GM18861 (cell line): ENCODE data around the gene CLEC16A.

Source experiments
- ATAC-seq: cut with Tn5 transposase; IDR thresholded peaks from one replicate; pipeline ENCODE4 v1.9.1; 2021; ENCODE audit not compliant: unreplicated experiment

CLEC16A gene

DNA sequence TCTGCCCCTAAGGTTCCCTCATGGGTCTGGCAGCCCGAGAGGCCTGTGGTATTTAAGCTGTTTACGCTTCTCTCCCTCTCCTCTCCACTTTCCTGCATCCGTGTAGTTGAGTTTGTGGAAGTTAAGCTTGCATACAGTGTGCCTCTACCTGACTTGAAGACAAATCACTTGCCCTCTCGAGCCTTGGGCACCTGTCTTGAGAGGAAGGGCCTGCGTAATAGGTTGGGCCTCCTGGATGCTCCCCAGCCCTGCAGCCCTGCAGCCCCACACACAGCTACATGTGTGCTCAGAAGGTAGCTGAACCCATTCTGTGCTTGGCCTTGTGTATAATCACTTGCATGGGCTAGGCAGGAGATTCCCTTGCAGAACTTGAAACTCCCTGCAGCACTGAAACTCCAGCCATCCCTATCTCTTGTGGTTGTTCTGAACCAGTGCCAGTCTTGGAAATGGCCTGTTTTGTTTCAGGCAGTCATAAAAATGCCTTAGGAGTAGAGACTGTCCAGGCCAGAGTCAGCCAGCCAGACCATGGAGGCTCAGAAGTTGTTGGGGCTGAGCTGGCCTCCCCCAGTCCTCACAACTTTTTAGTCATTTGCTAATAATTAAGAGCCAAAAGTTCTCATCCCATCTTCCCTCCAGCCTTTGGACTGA, 134.6 kb downstream of the CLEC16A start:
- ATAC-seq, result no peak

DNA sequence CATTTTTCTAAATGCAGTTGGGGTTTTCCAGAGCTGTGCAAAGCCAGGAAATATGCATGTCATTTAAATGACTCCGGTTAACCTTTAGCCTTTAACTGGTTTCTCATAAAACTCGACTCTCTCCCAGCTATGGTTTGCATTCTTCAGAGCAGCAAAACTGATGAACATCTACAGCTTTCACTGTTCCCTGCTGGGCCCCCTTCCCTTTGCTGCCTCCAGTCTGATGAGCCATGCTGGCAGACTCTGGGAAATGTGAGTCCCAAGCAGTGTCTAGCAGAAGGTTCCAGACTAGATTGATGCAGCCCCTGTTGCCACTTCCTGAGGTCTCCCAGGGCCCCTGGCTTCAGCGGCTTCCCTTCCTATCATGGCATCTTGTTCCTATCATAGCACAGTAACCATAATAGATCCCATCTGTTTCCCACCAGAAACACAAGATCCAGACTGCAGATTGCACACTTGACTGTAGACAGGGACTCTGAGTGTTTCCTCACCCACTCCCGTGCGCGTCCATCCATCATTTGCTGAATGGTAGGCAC, 135.4 kb downstream of the CLEC16A start:
- no peak for ATAC-seq

DNA sequence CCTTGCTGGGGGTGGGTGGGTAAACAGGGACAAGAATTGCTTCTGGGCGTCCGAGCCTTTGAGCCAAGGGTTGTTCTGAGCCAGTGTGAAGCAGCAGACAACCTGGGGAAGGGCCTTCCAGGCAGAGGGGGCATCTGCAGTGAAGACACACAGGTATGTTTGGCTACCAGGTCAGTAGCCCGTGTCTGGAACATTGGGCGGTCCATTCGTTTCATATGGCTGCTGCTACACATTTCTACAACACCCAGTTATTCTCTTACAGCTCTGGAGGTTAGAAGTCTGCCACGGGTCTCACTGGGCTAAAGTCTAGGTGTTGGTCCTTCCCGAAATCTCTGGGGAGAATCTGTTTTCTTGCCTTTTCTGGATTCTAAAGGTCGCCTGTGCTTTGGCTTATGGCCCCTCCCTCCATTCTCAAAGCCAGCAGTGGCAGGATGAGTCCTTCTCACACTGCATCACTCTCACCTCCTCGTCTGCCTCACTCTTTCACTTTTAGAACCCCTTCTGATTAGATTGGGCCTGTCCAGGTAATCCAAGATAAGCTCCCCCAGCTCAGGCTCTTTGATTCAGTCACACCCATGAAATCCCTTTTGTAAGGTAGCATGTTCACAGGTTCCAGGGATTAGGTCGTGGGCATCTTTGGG, 136.1 kb downstream of the CLEC16A start:
- ATAC-seq, result no peak

DNA sequence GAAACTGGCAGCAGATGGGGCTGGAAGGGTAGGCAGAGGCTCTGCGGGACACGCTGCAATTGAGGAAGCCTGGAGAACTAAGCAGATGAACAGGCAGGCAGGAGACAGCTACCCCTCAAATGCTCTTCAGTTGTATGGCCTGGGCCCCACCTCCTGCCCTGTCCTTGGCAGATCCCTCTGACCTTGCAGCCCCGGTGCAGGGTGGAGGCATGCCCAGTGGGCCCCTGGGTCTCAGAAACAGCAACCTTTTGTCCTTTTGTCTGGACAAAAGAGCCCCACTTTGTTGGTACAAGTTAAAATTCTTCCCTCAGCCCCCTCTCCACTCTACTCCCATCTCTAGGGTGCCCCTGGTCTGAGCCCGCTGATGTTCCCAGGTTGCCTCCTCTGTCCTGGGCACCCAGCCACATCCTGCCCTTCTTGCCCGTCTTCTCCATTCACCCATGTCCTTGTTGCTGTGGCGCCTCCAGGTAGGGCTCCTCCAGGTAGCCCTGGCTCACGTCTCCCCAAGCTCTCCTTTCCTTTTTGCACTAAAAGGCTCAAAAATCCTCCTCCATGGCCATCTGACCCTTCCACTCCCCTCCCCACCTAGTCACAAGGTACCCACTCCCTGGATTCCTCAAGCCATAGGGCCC, 136.8 kb downstream of the CLEC16A start:
- ATAC-seq, result no peak

DNA sequence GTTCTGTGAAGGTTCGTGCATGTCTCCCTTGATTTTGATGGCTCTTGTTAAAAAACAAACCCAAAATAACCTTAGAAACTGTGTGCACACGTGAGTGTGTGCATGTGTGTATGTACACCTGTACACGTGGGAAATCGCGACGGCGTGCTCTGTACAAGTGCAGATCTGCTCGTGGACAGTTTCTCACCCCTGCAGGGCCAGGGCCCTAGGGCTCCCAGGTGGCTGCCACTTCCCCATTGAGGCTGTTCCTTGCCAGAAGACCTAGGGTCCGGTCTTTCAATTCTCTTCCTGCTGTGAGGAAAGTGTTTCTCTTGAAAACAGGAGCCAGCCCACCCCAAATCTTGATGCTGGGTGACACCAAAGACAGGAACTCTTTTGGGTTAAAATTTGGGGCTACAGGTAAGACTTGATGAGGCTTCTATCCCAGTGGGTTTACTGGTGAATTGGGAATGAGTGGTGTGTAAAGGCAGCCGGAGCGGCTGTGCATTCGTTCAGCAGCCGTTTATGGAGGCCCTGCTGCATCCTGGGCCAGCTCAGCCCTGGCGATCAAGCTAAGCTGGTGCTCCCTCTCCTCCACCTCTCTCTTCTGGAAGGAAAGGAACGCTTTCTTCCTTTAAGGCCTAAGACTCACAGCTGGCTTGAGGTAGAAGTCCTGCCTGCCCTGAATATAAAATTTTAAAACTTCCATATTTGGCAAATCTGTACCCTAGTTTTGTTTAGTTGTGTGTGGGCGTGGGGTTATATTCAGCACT, 137.9 kb downstream of the CLEC16A start:
- no peak for ATAC-seq

DNA sequence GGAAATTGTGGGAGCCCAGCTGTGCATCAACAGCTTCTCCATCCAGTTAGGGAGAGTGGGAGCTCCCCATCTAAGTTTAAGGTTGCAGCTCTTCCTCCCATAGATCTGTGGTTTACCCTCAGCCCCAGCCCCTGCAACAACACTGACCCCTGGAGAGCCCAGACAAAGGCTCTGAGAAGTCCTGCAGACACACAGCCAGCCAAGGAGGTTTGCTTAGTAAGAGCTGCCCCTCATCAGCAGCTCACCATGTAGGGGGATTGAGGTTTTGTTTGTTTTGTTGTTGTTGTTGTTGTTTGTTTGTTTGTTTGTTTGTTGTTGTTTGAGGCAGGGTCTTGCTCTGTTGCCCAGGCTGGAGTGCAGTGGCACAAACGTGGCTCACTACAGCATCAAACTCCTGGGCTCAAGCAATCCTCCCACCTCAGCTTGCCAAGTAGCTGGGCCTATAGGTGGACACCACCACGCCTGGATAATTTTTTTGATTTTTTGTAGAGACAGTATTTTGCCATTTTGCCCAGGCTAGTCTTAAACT, 138.6 kb downstream of the CLEC16A start:
- ATAC-seq, result no peak

DNA sequence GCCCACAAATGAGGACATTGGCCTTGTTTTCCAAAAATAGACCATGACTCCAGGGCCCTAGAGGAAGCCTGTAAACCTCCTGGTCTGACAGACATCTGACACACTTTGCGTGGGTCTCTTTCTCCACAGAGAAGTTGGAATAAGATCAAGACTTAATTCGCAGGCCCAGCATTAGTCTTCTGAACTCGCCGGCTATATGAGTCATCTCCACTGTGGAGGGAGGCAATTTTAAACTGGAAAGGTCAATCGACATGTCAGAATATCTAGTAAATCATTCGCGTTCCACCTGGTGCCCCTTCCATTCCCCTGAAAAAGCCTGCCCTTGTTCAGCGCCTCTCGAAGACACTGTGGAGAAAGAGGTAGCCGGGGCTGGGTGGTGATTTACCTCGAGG, 140.1 kb downstream of the CLEC16A start:
- no peak for ATAC-seq

DNA sequence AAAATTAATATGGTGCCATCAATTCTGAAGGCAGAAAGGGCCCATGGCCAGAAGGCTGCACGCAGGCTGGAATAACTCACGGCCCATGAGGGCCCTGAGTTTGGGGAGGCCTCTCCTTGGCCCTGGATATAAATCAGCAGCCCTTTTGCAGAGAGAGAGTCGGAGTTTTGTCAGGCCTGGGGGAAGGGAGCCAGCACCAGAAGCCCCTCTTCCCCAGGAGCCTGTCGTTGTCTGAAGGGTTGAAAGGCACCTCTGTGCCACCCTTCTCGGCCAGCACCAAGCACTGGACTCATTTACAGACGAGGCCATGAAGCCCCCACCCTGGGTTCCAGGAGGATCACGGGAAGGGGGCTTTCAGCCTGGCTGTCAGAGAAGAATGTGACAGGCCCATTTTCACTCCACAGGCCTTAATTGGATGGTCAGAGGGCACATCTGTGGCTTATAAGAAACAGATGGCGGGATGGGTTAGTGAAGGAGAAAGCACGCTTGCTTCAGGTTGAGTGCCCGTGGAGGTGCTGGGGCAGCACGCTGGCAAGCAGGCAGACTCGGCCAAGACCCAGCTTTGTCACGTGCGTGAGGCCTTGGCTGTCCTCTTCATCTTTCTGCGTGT, 140.6 kb downstream of the CLEC16A start:
- ATAC-seq, result no peak

DNA sequence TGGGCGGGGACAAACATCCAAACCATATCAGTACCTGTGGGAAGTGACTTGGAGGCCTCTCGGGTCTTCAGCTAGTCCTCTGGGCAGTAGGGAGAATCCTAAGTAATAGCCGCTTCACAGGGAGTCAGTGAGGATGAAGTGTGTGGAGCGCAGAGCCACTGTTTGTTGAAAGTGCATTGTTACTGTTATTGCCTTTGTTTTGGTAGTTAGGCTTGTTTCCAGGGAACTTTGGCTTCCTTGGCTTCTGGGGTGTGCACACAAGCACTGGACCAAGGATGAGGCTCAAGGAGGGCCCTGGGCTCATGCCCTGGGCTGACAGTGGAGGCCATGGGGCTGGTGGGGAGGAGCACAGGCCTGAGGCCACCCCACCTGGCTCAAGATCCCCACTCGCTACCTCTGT, 141.6 kb downstream of the CLEC16A start:
- ATAC-seq, result no peak

DNA sequence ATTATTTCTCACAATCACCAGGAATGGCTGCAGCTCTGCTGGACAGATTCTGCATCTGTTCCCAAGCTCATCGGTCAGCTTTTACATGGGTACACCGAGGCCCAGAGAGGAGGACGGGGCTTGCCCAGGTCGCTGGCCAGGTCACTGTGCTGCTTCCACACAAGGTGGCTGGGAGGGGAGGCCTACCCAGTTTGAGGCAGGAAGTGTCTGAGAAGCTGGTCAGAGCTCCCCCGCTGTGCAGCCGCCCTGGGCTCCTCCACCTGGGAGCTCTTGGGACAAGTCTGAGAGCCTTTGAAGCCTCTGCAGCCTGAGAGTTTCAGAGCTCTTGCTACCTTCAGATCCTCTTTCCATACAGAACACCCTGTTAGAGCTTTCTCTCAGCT, 143.3 kb downstream of the CLEC16A start:
- ATAC-seq, result no peak

DNA sequence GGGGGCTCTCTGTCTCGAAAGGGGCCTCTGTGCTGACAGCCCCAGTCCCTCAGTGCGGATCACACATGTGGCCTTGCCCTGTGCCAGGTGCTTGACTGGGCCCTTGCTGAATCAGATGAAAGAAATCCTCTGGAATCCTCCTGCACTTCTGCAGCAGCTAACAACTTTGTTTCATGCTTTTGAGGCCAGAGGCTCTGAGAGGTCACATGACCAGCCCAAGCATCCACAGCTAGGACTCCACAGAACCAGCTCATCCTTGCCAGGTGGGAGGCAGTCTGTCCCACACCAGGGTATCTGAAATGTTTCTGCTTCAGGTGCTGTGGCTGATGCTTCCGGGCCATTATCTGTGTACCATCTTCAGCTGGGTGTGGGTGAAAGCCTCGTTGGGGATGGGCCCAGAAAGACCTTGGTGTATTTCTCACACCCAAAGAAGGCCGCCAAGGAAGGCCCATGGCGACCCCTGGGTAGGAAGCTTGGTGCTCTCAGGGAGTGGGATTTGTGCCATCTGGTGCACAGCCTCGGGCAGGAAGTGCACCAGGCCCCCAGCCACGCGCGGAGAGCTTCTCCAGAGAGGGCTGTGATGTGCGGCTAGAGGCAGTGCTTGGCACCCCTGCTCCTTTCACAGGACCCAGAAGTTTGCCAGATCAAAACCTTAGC, 143.8 kb downstream of the CLEC16A start:
- ATAC-seq, result no peak

DNA sequence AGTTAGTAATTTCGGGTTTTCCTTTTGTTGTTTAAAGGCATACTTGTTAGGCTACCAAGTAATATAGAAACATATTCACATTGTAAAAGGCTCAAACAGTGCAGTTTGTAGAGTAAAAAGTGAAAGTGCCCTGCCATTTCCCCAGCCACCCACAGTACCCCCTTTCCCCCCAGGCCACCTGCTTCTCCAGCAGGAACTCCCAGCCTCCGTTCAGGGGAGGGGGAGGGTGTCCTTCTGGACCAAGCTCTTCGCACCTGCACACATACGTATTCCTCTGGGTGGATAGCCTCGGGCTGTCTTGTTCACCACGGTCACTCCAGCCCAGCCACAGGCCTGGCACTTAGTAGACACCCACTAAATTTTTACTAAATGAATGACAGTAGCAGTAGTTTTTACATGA, 144.5 kb downstream of the CLEC16A start:
- ATAC-seq, result no peak

DNA sequence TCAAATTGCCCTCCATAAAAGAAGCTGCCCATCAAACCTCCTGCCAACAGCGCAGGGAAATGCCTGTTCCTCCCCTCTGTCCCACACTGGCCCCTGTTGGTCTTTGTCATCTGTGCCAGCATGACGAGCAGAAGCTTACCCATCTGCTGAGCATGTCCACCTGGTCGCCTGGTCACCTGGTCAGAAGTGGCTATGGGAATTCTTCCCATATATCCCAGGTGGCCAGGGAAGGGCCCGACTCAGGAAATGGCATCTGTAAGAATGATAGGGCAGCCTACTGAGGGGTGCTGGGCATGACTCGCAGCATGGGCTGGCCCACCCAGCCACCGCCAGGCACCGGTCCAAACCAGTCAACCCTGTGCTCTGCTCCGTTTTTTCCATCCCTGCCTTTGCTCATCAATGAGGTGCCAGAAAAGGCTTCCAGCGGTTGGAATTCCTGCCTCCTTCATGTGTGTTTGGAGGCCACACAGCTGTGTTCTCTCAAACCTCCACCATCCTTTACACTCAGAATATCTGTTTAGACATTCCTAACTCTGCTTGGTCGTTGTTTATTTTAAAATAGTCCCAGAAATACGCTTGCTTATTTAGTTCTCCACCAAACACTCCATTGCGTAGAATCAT, 145.2 kb downstream of the CLEC16A start:
- no peak for ATAC-seq

DNA sequence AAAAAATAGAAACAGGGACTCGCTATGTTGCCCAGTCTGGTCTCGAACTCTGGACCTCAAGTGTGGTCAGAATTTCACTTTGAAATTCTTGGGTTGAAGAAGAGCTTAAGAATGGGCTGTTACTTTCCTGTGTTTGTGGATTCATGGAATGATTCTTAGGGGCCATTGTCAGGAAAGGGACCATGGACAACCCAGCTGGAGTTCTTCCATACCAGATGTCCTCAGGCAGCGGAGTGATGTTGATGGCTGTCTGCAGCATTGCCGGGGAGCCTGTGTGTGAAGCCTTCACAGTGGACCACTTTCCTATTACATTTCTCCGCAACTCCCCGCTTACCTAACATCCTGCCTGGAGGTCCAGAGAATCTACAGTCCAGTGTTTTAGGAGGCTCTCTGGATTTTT, 145.9 kb downstream of the CLEC16A start:
- no peak for ATAC-seq

DNA sequence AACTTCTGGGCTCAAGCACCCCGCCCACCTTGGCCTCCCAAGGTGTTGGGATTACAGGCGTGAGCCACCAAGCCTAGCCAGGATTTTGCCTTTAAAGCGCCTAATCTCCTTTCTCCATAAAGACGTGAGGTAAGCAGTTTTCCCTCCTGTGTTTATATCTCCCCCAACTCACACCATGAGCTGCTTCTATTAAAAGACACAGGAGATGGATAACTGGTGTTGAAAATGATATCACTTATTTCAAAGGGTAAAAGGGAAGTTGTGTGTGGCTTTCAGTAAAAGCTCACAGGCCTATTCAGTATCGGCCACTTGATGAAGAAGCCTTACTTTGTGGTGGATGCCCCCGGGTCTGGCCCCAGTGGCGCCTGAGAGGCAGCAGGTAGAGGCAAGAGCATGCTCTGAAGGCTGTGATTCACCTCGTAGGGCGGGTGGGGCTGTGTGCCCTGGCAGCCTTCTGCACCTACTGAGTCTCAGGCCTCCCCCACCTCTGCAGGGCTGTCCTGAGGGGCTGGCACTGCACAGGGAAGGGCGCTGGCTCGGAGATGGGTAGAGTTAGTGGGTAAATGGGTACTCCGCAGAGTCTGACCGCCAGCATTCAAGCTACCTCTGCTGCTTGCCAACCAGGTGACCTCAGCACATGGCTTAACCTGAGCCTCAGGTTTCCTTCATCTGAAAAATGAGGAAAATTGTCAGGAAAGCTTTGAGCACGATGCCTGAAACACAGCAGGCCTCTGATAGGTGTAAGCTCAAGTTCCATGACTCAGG, 146.8 kb downstream of the CLEC16A start:
- ATAC-seq, result no peak

DNA sequence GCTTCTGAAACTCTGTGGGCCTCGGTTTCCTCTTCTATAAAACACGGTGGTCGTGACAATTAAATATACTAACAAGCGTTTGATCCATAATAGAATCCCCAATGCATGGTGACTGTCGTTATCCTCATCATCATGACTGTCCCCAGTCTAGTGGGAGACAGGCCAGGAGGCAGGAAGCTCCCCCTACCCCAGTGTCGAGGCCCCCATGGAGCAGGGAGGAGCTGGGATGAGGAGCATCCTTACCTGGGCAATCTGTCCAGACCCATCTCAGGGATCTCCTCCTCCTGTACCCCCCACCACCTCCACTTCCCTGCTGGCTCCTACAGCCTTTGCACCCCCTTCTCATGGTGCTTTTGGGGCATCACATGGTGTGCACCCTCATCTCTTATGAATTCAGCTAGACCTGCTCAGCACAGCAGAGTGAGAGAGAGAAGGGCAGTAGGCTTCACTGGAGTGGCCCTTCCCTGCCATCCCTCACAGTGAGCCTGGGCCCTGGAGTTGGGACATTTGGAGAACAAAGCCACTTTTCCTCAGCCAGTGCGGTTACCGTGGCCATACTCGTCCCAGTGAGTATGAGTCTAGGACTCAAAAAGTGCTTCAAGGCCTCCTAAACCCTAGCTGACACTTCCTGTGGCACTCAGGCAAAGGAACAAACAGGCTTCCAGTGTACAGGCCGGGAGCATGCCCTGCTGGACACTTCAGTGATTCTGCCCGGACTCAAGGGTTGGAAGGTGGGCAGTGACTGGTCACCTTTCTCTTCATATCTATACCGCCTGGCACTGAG, 148.6 kb downstream of the CLEC16A start:
- ATAC-seq, result no peak

DNA sequence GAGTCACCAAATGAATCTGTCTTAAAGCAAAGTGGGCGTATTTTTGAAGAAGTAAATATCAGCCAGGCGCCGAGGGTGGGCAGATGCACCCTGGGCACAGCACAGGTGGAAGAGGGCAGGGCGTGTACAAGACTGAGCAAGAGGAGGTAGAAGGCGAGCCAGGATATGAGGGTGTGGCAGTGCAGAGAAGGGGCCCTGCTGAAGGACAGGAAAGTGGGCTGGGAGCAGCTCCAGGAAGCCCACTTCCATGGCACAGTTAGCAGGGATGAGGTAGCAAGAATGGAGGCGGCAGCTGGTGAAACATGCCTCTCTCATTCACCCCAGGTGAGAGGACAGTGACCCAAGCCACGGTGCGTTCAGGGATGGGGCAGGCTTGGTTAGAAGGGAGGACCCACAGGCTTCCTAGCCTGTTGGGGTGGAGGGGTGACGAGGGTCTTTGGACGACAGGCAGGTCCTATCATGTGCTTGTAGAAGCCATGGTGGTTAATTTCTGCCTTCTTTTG, 149.3 kb downstream of the CLEC16A start:
- no peak for ATAC-seq
